Mesendoderm (in vitro differentiated cells): ENCODE data around the gene SOX13.
A peak's percentile ranks its signal among the peaks of the same experiment; 100 is the strongest.

Experiments used
- DNase-seq: peaks from one replicate; pipeline ENCODE4 v3.0.0; 2013
- H2AK5ac ChIP-seq: 2 replicates; pipeline ENCODE4 v1.6.1; 2013; ENCODE audit warnings: low read length, inconsistent platforms
- H2BK120ac ChIP-seq: 2 replicates; pipeline ENCODE4 v1.6.1; 2013; ENCODE audit warnings: low read depth, mild to moderate bottlenecking, low read length, moderate library complexity, mixed read lengths
- H2BK15ac ChIP-seq: replicated peaks from 2 replicates; pipeline ENCODE4 v1.6.1; 2013; ENCODE audit warnings: low read depth, mild to moderate bottlenecking, moderate library complexity
- H2BK5ac ChIP-seq: 2 replicates; pipeline ENCODE4 v1.6.1; 2013; ENCODE audit warnings: low read length, inconsistent platforms
- H3K18ac ChIP-seq: 2 replicates; pipeline ENCODE4 v1.6.1; 2013; ENCODE audit warnings: mild to moderate bottlenecking, low read length, mixed read lengths
- H3K23ac ChIP-seq: one replicate; pipeline ENCODE4 v1.6.1; 2013; ENCODE audit warnings: low read length
- H3K27ac ChIP-seq: 2 replicates; pipeline ENCODE4 v1.5.1; 2013; ENCODE audit warnings: low read depth, mild to moderate bottlenecking, inconsistent platforms, low read length, moderate library complexity
- H3K27me3 ChIP-seq: 2 replicates; pipeline ENCODE4 v1.6.1; 2013; ENCODE audit warnings: low read length, control low read depth, mild to moderate bottlenecking, inconsistent platforms; ENCODE audit not compliant: insufficient read depth, poor library complexity
- H3K36me3 ChIP-seq: 2 replicates; pipeline ENCODE4 v1.6.1; 2013; ENCODE audit warnings: low read length, inconsistent platforms; ENCODE audit not compliant: control insufficient read depth, insufficient read depth
- H3K4ac ChIP-seq: one replicate; pipeline ENCODE4 v1.6.1; 2013; ENCODE audit warnings: low read depth, mild to moderate bottlenecking, low read length, moderate library complexity
- H3K4me1 ChIP-seq: 2 replicates; pipeline ENCODE4 v1.6.1; 2013; ENCODE audit warnings: low read depth, low read length, inconsistent platforms; ENCODE audit not compliant: control insufficient read depth
- H3K4me2 ChIP-seq: 2 replicates; pipeline ENCODE4 v1.6.1; 2013; ENCODE audit warnings: low read length
- H3K4me3 ChIP-seq: 2 replicates; pipeline ENCODE4 v1.5.1; 2013; ENCODE audit warnings: mild to moderate bottlenecking, low read length
- H3K56ac ChIP-seq: one replicate; pipeline ENCODE4 v1.6.1; 2013; ENCODE audit warnings: low read length
- H3K79me1 ChIP-seq: 2 replicates; pipeline ENCODE4 v1.6.1; 2013; ENCODE audit warnings: low read length, inconsistent platforms
- H3K79me2 ChIP-seq: 2 replicates; pipeline ENCODE4 v1.6.1; 2013; ENCODE audit warnings: mild to moderate bottlenecking, low read length; ENCODE audit not compliant: control insufficient read depth, insufficient read depth
- H3K9ac ChIP-seq: 2 replicates; pipeline ENCODE4 v1.6.1; 2013; ENCODE audit warnings: low read length, inconsistent platforms
- H4K5ac ChIP-seq: one replicate; pipeline ENCODE4 v1.6.1; 2013; ENCODE audit warnings: low read length
- H4K8ac ChIP-seq: one replicate; pipeline ENCODE4 v1.6.1; 2013; ENCODE audit warnings: low read depth, mild to moderate bottlenecking, control low read depth, low read length, moderate library complexity
- WGBS: extraction: QIAGEN DNeasy Blood & Tissue Kit; methylation state at CpG from one replicate; pipeline ENCODE4 v1.1.7; 2013; ENCODE audit warnings: low lambda C conversion rate, missing lambda C conversion rate; ENCODE audit not compliant: insufficient coverage; ENCODE audit errors: extremely low coverage; 5-methylcytosine and 5-hydroxymethylcytosine counted together

Gene SOX13

DNA sequence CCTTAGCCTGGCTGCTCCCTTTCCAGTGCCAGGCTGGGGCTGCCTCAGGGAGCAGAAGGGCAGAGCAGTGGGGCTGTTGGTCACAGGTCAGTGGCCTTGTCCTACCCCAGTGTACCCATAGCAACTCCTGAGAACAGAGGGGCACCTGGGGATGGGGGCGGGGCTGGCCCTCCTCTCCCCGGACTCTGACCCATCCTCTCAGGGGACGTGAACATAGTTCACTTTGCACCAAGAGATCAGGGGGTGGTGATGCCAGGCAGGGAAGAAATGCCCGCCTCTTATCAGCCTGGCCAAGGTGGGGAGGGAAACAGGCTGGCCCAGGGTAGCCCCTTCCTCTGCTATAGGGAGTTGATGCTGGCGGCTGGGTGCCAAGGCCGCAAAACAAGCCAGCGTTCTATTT is 74.0 kb downstream of the SOX13 start:
- no peaks in the 10 kb centered on the region for H3K4me1 ChIP-seq
- H3K23ac ChIP-seq = no peak overlapping the region
- WGBS = no CpG with 5 or more reads among the region's 7 CpGs
- no peaks in the 10 kb centered on the region for H3K79me2 ChIP-seq
- no peak overlapping the region for H4K8ac ChIP-seq
- H3K27ac ChIP-seq = no peak overlapping the region
- no peak overlapping the region for H3K9ac ChIP-seq
- no peak overlapping the region for H3K4me3 ChIP-seq
- no peak overlapping the region for H3K4me2 ChIP-seq
- H4K5ac ChIP-seq = no peak overlapping the region
- H3K18ac ChIP-seq = no peak overlapping the region
- DNase-seq = no peak
- H2BK5ac ChIP-seq = no peak overlapping the region
- no peak overlapping the region for H3K56ac ChIP-seq
- H3K27me3 ChIP-seq = no peaks in the 10 kb centered on the region
- H2AK5ac ChIP-seq = no peak overlapping the region
- no peak overlapping the region for H2BK120ac ChIP-seq
- no peaks in the 10 kb centered on the region for H3K36me3 ChIP-seq
- no peak overlapping the region for H3K4ac ChIP-seq
- no peak overlapping the region for H2BK15ac ChIP-seq
- H3K79me1 ChIP-seq = no peaks in the 10 kb centered on the region

DNA sequence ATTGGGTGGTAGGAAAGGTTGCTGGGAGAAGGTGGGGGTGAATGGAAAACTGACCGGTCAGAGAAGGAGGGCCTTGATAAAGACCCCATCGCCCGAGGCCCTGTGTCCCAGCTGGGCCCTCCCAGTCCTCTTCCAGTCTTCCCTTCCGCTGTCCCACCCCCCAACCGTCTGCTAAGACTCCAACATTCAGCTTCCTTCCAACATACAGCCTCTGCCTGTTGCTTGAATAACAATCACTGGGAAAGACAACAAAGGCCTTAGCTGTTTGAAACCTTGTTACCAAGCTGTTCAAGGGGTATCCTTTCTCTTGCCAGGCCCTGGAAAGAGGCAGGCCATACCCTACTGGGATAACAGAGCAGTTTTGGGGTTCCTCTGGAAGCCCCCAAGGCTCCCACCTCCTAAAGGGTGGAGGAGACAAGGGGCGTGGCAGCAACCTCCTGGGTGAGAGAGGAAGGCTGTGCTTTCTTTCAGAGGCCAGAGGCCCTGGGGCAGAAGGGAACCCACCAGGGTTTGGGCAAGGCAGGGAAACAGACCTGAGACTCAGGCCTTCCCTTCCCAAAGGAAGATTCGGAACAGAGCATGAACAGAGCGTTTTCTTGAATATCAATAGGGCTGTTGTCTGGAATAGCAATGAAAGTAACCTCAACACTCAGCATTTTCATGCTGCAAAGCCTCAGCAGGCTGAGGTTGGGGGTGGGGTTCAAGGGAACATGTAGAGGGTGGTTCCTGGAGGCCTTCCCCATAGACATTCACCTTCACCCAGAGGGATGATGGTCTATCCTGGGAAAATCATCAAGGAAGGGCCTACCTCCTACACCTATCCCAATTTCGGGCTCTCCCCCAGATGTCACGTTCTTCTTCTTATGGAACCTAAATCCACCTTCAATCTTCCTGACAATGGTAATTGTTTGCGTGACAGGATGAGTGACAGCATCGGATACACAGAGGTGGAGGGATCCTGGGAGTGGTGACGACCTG is 74.8 kb downstream of the SOX13 start:
- Histone ChIP-seq H3K9ac (no peak overlapping the region), H3K79me2 (no peaks in the 10 kb centered on the region), H3K4me3 (no peak overlapping the region), H3K4me2 (no peak overlapping the region), H3K27me3 (no peaks in the 10 kb centered on the region), H3K18ac (no peak overlapping the region), H3K79me1 (no peaks in the 10 kb centered on the region), H3K56ac (no peak overlapping the region), H3K4me1 (peaks cover 1% of the 10 kb centered on the region), H2BK5ac (no peak overlapping the region), H3K23ac (no peak overlapping the region), H3K4ac (no peak overlapping the region), H4K5ac (no peak overlapping the region), H3K27ac (no peak overlapping the region), H2AK5ac (no peak overlapping the region), H4K8ac (no peak overlapping the region), H3K36me3 (no peaks in the 10 kb centered on the region), H2BK15ac (no peak overlapping the region), H2BK120ac (no peak overlapping the region)
- peak; percentile 26 for DNase-seq
- WGBS = no CpG with 5 or more reads among the region's 13 CpGs

DNA sequence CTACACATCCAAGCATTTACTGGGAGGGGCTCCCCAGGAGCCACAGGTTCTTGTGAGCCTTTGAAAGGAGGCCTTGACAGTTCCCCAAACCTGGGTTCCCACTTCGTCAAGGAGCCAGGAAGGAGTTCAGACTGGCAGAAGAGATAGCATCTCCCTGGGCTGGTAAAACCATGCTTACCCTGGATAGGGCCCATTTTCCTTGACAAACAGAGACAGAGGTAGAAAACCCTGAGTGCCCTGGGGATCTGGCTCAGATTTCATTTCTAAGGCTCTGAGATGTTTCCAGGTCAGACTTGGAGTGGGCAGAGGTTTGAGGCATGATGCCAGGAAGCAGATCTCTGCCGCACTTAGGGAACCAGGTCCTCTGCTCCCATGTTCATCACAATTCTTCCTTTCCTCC is 76.2 kb downstream of the SOX13 start:
- Histone ChIP-seq H3K56ac (no peak overlapping the region), H3K4me3 (no peak overlapping the region), H3K27ac (no peak overlapping the region), H3K79me2 (no peaks in the 10 kb centered on the region), H3K79me1 (no peaks in the 10 kb centered on the region), H3K4ac (no peak overlapping the region), H2AK5ac (no peak overlapping the region), H3K4me2 (no peak overlapping the region), H3K18ac (no peak overlapping the region), H4K8ac (no peak overlapping the region), H2BK120ac (no peak overlapping the region), H3K23ac (no peak overlapping the region), H4K5ac (no peak overlapping the region), H3K4me1 (peaks cover 1% of the 10 kb centered on the region), H3K36me3 (no peaks in the 10 kb centered on the region), H3K27me3 (no peaks in the 10 kb centered on the region), H2BK5ac (no peak overlapping the region), H2BK15ac (no peak overlapping the region), H3K9ac (no peak overlapping the region)
- WGBS = no CpG with 5 or more reads among the region's 2 CpGs
- DNase-seq = no peak

GRCh38 chr1:204149635-204150565 is 77.0 kb downstream of the SOX13 start:
- no peaks in the 10 kb centered on the region for H3K36me3 ChIP-seq
- no peak overlapping the region for H3K4me3 ChIP-seq
- H3K27me3 ChIP-seq = no peaks in the 10 kb centered on the region
- no peak for DNase-seq
- no peak overlapping the region for H2BK5ac ChIP-seq
- no CpG with 5 or more reads among the region's 16 CpGs for WGBS
- H3K79me2 ChIP-seq = no peaks in the 10 kb centered on the region
- H2AK5ac ChIP-seq = no peak overlapping the region
- no peak overlapping the region for H3K56ac ChIP-seq
- H3K27ac ChIP-seq = no peak overlapping the region
- no peak overlapping the region for H3K9ac ChIP-seq
- no peak overlapping the region for H2BK15ac ChIP-seq
- no peak overlapping the region for H3K23ac ChIP-seq
- no peak overlapping the region for H3K4ac ChIP-seq
- H3K4me2 ChIP-seq = no peak overlapping the region
- H4K5ac ChIP-seq = no peak overlapping the region
- H3K18ac ChIP-seq = no peak overlapping the region
- H4K8ac ChIP-seq = no peak overlapping the region
- no peak overlapping the region for H2BK120ac ChIP-seq
- H3K4me1 ChIP-seq = peaks cover 1% of the 10 kb centered on the region
- no peaks in the 10 kb centered on the region for H3K79me1 ChIP-seq

DNA sequence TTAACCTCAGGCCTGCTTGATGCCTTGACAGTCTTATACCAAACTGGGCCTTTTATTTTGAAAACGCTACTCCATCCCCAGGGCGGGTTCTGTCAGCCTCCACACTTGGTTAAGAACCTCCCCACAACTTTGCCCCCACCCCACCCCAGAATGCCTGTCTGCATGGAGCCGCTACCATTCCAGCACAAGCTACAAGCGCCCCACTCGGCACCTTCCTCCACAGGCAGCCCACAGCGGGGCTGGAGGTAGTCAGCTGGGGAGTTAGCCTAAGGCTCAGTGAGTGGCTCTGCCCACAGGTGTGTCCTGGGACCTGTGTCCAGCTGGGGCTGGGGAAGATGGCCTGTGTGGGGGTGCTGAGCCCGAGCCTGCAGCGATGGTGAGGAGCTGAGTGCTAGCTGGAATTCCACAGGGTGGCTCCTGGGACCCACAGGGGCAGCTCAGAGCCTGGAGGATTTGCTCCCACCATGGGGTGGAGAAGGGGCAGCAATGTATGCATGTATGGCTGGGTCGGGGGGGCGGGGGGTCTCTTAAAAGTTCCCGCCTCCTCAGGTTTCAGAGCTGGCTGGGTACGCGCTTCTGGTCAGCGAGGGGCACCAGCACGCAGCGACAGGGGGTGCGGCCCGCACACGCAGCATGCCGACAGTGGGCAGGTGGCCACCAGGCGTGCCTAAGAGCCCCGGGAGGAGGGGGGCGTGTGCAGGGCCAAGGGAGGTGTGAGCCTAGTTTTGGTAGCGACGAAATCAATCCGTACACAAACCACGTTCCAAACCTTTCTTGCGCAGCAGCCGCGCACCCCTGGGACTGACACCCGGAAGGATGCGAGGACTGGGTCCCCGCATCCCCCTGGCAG is 78.0 kb downstream of the SOX13 start:
- no peak overlapping the region for H3K18ac ChIP-seq
- H3K4ac ChIP-seq = no peak overlapping the region
- H3K4me3 ChIP-seq = peak overlapping the region; percentile 39
- H4K5ac ChIP-seq = no peak overlapping the region
- H2BK5ac ChIP-seq = no peak overlapping the region
- H3K27ac ChIP-seq = no peak overlapping the region
- no peak overlapping the region for H2BK15ac ChIP-seq
- H3K4me2 ChIP-seq = peak overlapping the region; percentile 91
- H3K56ac ChIP-seq = peak overlapping the region; percentile 84
- no peak overlapping the region for H4K8ac ChIP-seq
- DNase-seq = peak; percentile 52
- no peak overlapping the region for H2BK120ac ChIP-seq
- no CpG with 5 or more reads among the region's 33 CpGs for WGBS
- no peak overlapping the region for H3K23ac ChIP-seq
- no peaks in the 10 kb centered on the region for H3K27me3 ChIP-seq
- H3K79me1 ChIP-seq = no peaks in the 10 kb centered on the region
- no peaks in the 10 kb centered on the region for H3K36me3 ChIP-seq
- no peaks in the 10 kb centered on the region for H3K79me2 ChIP-seq
- peaks cover 1% of the 10 kb centered on the region for H3K4me1 ChIP-seq
- H2AK5ac ChIP-seq = no peak overlapping the region
- H3K9ac ChIP-seq = peak overlapping the region; percentile 68
